Breast epithelium (tissue), 3 donors: Measurements from ENCODE around the gene GNB2.

Experiments used
- CTCF ChIP-seq, 3 donors: fragments of 450-650 bp; IDR thresholded peaks; one replicate each; pipeline ENCODE4 v1.5.1; 2016 to 2017; ENCODE audit warnings: antibody characterized with exemption in 3 of 3, mild to moderate bottlenecking in 3 of 3, moderate library complexity in 3 of 3
- POLR2AphosphoS5 ChIP-seq, 3 donors: sonication (generic); formaldehyde crosslinking; IDR thresholded peaks; one replicate each; pipeline ENCODE4 v1.6.1; 2017; ENCODE audit warnings: antibody characterized with exemption in 3 of 3

- TF ChIP-seq CTCF (IDR thresholded peaks at IDR 0.05) (no peak), POLR2AphosphoS5 (IDR thresholded peaks at IDR 0.05) (no peak)
These were observed 32.8 kb upstream of the GNB2 start for GRCh38 chr7:100640517-100641440.
